ENCODE data around the gene CD320. TPM values are rescaled to one million over a fixed set of nuclear protein-coding genes. Genes with fewer than 3 reads are reported as not detected.

The CD320 gene
- total and polyA plus RNA-seq, 7 experiments from 2014 or later: 20.5 to 52.0 (median 31.3) TPM

GRCh38 chr19:8254286-8255001 lies 53.7 kb downstream of the CD320 start:
- H3K4me3 Mint-ChIP-seq: no peak overlapping the region
- no peak overlapping the region for H3K27ac Mint-ChIP-seq
- POLR2A ChIA-PET: no interaction called here
- H3K4me1 Mint-ChIP-seq: peaks cover 0 to 9% (median 6%) of the 10 kb centered on the region in 7 donors
- Histone ChIP-seq H3K4me3 (ENCODE audit: low read length) (no peak overlapping the region), H3K36me3 (ENCODE audit: control insufficient read depth in 2 of 3, insufficient read depth in 3 of 3, low read length in 3 of 3) (peaks cover 0 to 37% (median 0%) of the 10 kb centered on the region in 3 experiments), H3K27ac (ENCODE audit: low read depth, low read length) (no peak overlapping the region), H3K27me3 (ENCODE audit: control insufficient read depth in 2 of 2, insufficient read depth in 2 of 2, low read length in 2 of 2) (no peaks in the 10 kb centered on the region), H3K9me3 (ENCODE audit: control insufficient read depth in 2 of 3, low read length in 3 of 3) (no peaks in the 10 kb centered on the region), H3K4me1 (ENCODE audit: control insufficient read depth in 2 of 2, insufficient read depth in 2 of 2, low read length in 2 of 2) (no peaks in the 10 kb centered on the region)
- no peak for DNase-seq
- no peaks in the 10 kb centered on the region for H3K27me3 Mint-ChIP-seq
- no peak for ATAC-seq
- no peaks in the 10 kb centered on the region for H3K9me3 Mint-ChIP-seq
- peaks cover 0 to 21% (median 4%) of the 10 kb centered on the region in 5 donors for H3K36me3 Mint-ChIP-seq
- CTCF ChIA-PET: interaction anchor here (1.1 to 1.3 kb wide), 3 partner anchors 9 to 311 kb away, joined by 3 to 9 read pairs (median 8); partner anchors contain the start of gene TIMM44
- intact Hi-C loops (cut with micrococcal nuclease): loop anchor here (5.0 to 10.0 kb wide), 3 partner anchors 47 to 237 kb away; partner anchors contain the start of genes CD320 (in 1 of the 2) and CERS4 (in 1 of the 2)

- Mint-ChIP-seq H3K36me3 (peaks cover 0 to 23% (median 8%) of the 10 kb centered on the region in 5 donors), H3K4me1 (peaks cover 0 to 9% (median 6%) of the 10 kb centered on the region in 7 donors), H3K27me3 (no peaks in the 10 kb centered on the region), H3K27ac (no peak overlapping the region), H3K9me3 (peaks cover 0 to 2% (median 0%) of the 10 kb centered on the region in 11 donors), H3K4me3 (no peak overlapping the region)
- ChIA-PET POLR2A (interaction anchor here (0.6 kb wide), 1 partner anchor 67 kb away, joined by 5 read pairs; no protein-coding TSS in a partner anchor), CTCF (interaction anchor here (0.6 to 2.0 kb wide), 6 partner anchors 9 to 309 kb away, joined by 3 to 10 read pairs (median 6); no protein-coding TSS in a partner anchor)
- intact Hi-C loops (cut with micrococcal nuclease): loop anchor here (1.0 to 10.0 kb wide), 8 partner anchors 45 to 309 kb away; partner anchors contain the start of genes CERS4 (in 2 of the 2) and CD320 (in 1 of the 2)
- H3K36me3 ChIP-seq (ENCODE audit: control insufficient read depth in 2 of 3, insufficient read depth in 3 of 3, low read length in 3 of 3): peaks cover 0 to 37% (median 0%) of the 10 kb centered on the region in 3 experiments
- no peak overlapping the region for H3K4me3 ChIP-seq (ENCODE audit: low read length)
- H3K27ac ChIP-seq (ENCODE audit: low read depth, low read length): no peak overlapping the region
- no peaks in the 10 kb centered on the region for H3K4me1 ChIP-seq (ENCODE audit: control insufficient read depth in 2 of 2, insufficient read depth in 2 of 2, low read length in 2 of 2)
- H3K27me3 ChIP-seq (ENCODE audit: control insufficient read depth in 2 of 2, insufficient read depth in 2 of 2, low read length in 2 of 2): no peaks in the 10 kb centered on the region
- DNase-seq (no peak), ATAC-seq (no peak)
- no peaks in the 10 kb centered on the region for H3K9me3 ChIP-seq (ENCODE audit: control insufficient read depth in 2 of 3, low read length in 3 of 3)
These were observed 54.5 kb downstream of the CD320 start for GRCh38 chr19:8253678-8254077.

- H3K27me3 Mint-ChIP-seq: no peaks in the 10 kb centered on the region
- ATAC-seq (peak; percentile 95), DNase-seq (peak; percentile 67 to 87 (median 80))
- peaks cover 0 to 11% (median 6%) of the 10 kb centered on the region in 7 donors for H3K4me1 Mint-ChIP-seq
- peaks cover 0 to 8% (median 0%) of the 10 kb centered on the region in 11 donors for H3K9me3 Mint-ChIP-seq
- Histone ChIP-seq H3K36me3 (ENCODE audit: control insufficient read depth in 2 of 3, insufficient read depth in 3 of 3, low read length in 3 of 3) (peaks cover 0 to 36% (median 0%) of the 10 kb centered on the region in 3 experiments), H3K4me1 (ENCODE audit: control insufficient read depth in 2 of 2, insufficient read depth in 2 of 2, low read length in 2 of 2) (no peaks in the 10 kb centered on the region), H3K9me3 (ENCODE audit: control insufficient read depth in 2 of 3, low read length in 3 of 3) (no peaks in the 10 kb centered on the region), H3K27me3 (ENCODE audit: control insufficient read depth in 2 of 2, insufficient read depth in 2 of 2, low read length in 2 of 2) (no peaks in the 10 kb centered on the region), H3K27ac (ENCODE audit: low read depth, low read length) (no peak overlapping the region), H3K4me3 (ENCODE audit: low read length) (no peak overlapping the region)
- CTCF ChIA-PET: interaction anchor here (0.6 to 2.0 kb wide), 9 partner anchors 10 to 309 kb away, joined by 3 to 10 read pairs (median 4); no protein-coding TSS in a partner anchor
- H3K27ac Mint-ChIP-seq: peak overlapping the region in 2 of 9 donors; percentile 73 to 84
- POLR2A ChIA-PET: interaction anchor here (0.5 to 0.6 kb wide), 2 partner anchors 66 to 96 kb away, joined by 3 to 5 read pairs; no protein-coding TSS in a partner anchor
- H3K4me3 Mint-ChIP-seq: no peak overlapping the region
- intact Hi-C loops (cut with micrococcal nuclease): loop anchor here (1.0 to 10.0 kb wide), 8 partner anchors 44 to 309 kb away; partner anchors contain the start of genes CERS4 (in 2 of the 2) and CD320 (in 1 of the 2)
- peaks cover 5 to 20% (median 15%) of the 10 kb centered on the region in 5 donors for H3K36me3 Mint-ChIP-seq
These were observed 55.1 kb downstream of the CD320 start for GRCh38 chr19:8252922-8253589.

Other genes starting within 250 kb of the CD320 start
- gene FBN3, start 158.8 kb downstream of the CD320 start, total RNA-seq: not detected
- not detected for gene FBN3, start 158.8 kb downstream of the CD320 start, polyA plus RNA-seq
- 10 to 100 TPM; 17.2 to 32.4 (median 27.4) TPM for gene CERS4, start 99.0 kb downstream of the CD320 start, total RNA-seq
- 10 to 100 TPM; 11.2 to 12.3 TPM for gene CERS4, start 99.0 kb downstream of the CD320 start, polyA plus RNA-seq
- 10 to 100 TPM; 16.8 to 50.3 (median 30.0) TPM for gene NDUFA7, start 13.0 kb upstream of the CD320 start, total RNA-seq
- gene NDUFA7, start 13.0 kb upstream of the CD320 start, polyA plus RNA-seq: 100 to 1,000 TPM; 108 to 121 TPM
- 1,000 to 10,000 TPM; 2,319 to 4,111 (median 3,327) TPM for gene RPS28, start 13.1 kb upstream of the CD320 start, total RNA-seq
- 1,000 to 10,000 TPM; 3,564 to 3,677 TPM for gene RPS28, start 13.1 kb upstream of the CD320 start, polyA plus RNA-seq
- 1 to 10 TPM; 1.3 to 4.4 (median 1.8) TPM for gene KANK3, start 34.9 kb upstream of the CD320 start, total RNA-seq
- gene KANK3, start 34.9 kb upstream of the CD320 start, polyA plus RNA-seq: under 1 TPM; 0.52 to 0.72 TPM
- 1 to 10 TPM in 1 of 5 experiments, not detected in 4; 1.1 TPM for gene ANGPTL4, start 55.8 kb upstream of the CD320 start, total RNA-seq
- not detected for gene ANGPTL4, start 55.8 kb upstream of the CD320 start, polyA plus RNA-seq
- 100 to 1,000 TPM in 3 of 5 experiments, 10 to 100 TPM in 2; 77.4 to 113 (median 103) TPM for gene RAB11B, start 82.0 kb upstream of the CD320 start, total RNA-seq
- 10 to 100 TPM; 53.1 to 63.8 TPM for gene RAB11B, start 82.0 kb upstream of the CD320 start, polyA plus RNA-seq
- 10 to 100 TPM; 18.0 to 42.1 (median 23.4) TPM for gene MARCHF2, start 104.9 kb upstream of the CD320 start, total RNA-seq
- gene MARCHF2, start 104.9 kb upstream of the CD320 start, polyA plus RNA-seq: 10 to 100 TPM; 23.2 to 41.4 TPM
- gene HNRNPM, start 136.6 kb upstream of the CD320 start, total RNA-seq: 100 to 1,000 TPM; 175 to 280 (median 272) TPM
- 100 to 1,000 TPM; 210 to 378 TPM for gene HNRNPM, start 136.6 kb upstream of the CD320 start, polyA plus RNA-seq
- 10 to 100 TPM in 2 of 5 experiments, 1 to 10 TPM in 3; 1.1 to 82.8 (median 3.9) TPM for gene PRAM1, start 194.3 kb upstream of the CD320 start, total RNA-seq
- gene PRAM1, start 194.3 kb upstream of the CD320 start, polyA plus RNA-seq: under 1 TPM; 0.12 to 0.34 TPM
- gene ZNF414, start 205.8 kb upstream of the CD320 start, total RNA-seq: 10 to 100 TPM; 36.0 to 69.2 (median 60.8) TPM
- gene ZNF414, start 205.8 kb upstream of the CD320 start, polyA plus RNA-seq: 10 to 100 TPM; 20.2 to 25.4 TPM